NCI-H460 (cell line): ENCODE data around the gene SMIM3. TPM values are rescaled to one million over a fixed set of nuclear protein-coding genes. Genes with fewer than 3 reads are reported as not detected.
A peak's percentile ranks its signal among the peaks of the same experiment; 100 is the strongest.
"Not testable (repeated sequence)": the region's sequence is repeated elsewhere in the genome, so short reads cannot be mapped to it uniquely, and the experiment has no call there.

Source experiments
- DNase-seq: peaks from one replicate; pipeline ENCODE4 v3.0.0-alpha.2; 2016; ENCODE audit warnings: low read depth; ENCODE audit errors: extremely low read depth
- polyA plus RNA-seq: library from polyadenylated mRNA; depleted of rRNA; stranded (reverse); fragments of >200 nt; gene quantifications from 2 replicates; pipeline ENCODE4 v1.2.3, GENCODE V29; 2014; cell fraction: nucleus; rRNA removed
- total RNA-seq: library from RNA; depleted of rRNA; stranded (reverse); fragments of >200 nt; shearing (Covaris generic); gene quantifications from 2 replicates; pipeline ENCODE4 v1.2.3, GENCODE V29; 2014; rRNA removed

The SMIM3 gene, protein sequence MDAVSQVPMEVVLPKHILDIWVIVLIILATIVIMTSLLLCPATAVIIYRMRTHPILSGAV
- total RNA-seq, result 8.0 and 8.2 TPM in 2 replicates
- 1.1 and 1.9 TPM in 2 replicates for polyA plus RNA-seq

DNA sequence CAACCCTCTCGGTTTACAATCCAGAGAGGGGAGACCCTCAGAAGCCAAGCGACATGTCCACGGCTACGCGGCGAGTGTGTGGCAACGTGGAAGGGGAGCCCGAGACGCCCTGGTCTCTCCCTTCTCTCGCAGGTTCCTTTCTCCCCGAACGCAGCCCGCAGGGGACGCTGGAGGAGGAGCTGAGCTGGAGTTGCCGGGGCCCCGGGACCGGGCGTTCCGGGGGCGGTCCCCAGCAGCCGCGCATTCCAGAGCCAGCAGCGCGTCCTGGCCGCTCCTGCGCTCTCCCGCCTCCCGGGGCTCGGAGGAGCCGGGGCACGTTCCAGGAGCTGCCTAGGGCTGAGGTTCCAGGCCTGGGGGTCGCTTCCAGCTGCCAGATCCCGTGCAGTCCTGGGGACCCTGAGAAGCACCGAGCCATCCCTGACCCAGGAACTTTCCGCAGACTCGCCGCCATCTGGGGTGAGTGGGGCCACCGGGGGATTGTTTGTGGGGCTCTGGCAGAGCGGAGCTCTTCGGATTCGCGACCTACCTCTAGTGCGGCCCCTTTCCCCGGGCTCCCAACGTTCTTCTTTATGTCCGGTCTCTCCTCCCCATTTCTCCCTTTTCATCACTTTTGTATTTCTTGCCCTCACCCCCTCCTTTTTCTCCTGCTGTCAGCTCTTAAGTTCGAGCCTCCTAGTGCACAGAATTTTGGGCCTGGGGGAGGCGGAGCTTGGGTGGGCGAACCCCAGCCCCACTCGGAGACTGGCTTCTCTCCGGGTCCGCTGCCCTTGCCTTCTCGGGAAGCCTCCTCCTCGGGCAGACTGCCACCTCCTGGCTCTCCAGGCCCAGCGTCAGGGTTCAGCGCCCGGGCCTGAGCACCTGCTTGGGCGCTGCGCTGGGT lies at the start of gene SMIM3:
Gene SMIM3 (plus strand): TSS at position 241 of the 880 bp plus-strand sequence. CDS start 16,684 bp downstream, outside the sequence.
- peak; percentile 54 for DNase-seq

DNA sequence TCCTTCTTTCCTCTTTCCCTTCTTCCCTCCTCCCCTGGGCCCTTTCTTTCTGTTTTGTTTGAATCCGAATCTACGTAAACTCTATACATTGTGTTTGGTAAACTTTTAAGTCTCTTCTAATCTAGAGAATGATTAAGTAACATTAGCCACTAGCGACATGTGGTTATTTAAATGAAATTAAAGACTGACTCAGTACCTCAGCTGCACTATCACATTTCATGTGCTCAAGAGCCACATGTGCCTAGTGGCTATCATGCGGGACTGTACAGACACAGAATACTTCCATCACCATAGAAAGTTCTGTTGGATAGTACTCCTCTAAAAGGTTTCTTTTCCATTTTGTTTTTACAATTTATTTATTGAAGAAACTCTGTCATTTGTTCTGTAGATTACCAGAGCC lies 48.7 kb upstream of the SMIM3 start:
- DNase-seq, result no peak

DNA sequence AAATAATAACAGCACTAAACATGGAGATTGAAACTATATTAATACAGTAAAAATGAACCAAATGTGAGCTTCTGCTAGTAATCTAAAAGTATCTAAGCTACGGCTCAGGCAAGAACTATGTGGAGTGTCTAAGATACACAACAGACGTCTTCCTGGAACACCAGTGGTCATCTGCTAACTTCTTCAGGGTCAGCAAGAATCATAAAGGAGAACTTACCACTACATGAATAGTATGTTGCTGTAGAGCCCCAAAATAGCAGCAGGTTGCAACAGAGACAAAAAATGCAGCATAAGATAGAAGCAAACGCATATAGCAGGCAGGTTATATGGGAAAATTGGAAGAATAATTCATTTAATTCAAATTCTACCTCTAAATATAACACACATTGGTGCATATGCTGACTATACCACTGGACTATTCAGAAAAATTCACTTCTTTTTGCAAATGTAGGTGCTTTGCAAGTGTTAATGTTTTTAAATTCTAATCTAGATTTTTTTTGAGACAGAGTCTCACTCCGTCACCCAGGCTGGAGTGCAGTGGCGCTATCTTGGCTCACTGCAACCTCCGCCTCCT lies 46.8 kb upstream of the SMIM3 start:
- no peak for DNase-seq

DNA sequence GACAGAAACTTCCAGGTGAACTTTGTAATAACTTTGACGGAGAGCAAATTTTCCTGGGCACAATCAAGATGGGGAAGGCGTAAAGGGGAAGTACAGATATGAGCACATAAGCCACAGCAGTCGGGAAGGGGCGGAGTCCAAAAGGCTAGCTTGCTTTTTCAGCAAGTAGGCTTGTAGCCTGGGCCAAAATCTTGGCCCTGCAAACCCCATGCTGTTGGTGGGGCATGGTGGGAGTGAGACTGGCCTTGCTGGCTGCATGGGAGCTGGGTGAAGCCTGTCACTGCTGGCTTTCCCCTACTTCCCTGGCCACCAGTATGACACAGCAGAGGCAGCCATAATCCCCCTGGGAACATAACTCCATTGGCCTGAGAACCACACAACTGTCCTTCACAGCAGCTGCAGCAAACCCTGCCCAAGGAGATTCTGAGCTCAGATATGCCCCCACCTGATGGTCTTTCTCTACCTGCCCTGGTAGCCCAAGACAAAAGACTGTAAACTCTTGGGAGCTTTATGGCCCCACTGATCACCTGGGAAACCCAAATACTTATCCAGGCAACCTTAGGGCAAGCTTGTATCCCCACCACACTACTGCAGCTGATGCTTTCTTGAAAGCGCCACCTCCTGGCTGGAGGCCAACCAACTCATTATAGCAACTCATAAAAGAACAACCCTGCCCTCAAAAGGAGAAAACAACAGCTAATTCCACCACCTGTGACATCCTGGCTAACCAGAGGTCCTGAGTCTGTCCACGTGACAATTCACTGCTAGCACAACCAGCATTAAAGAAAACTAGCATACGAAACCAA lies 43.8 kb upstream of the SMIM3 start:
- DNase-seq, result no peak

DNA sequence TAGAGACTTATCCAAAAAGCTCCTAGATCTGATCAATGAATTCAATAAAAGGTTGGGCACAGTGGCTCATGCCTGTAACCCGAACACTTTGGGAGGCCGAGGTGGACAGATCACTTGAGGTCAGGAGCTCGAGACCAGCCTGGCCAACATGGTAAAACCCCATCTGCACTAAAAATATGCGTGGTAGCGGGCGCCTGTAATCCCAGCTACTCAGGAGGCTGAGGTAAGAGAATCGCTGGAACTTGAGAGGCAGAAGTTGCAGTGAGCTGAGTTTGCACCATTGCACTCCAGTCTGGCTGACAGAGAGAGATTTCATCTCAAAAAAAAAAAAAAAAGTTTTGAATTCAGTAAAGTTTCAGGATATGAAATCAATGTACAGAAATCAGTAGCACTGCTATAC lies 39.7 kb upstream of the SMIM3 start:
- no peak for DNase-seq

DNA sequence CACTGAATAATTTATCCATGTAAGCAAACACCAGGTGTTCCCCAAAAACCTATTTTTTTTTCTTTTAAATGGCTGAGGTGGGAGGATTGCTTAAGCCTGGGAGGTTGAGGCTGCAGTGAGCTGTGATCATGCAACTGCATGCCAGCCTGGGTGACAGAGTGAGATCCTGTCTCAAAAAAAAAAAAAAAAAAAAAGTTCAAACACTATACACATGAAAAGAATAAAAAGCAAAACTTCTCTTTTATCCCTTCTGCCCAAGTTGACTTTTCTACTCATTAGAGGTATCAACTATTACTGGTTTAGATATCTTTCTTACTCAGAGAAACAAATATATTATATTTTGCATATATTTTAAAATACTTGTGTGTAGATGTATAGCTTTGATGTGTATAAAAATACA lies 37.6 kb upstream of the SMIM3 start:
- DNase-seq, result no peak

DNA sequence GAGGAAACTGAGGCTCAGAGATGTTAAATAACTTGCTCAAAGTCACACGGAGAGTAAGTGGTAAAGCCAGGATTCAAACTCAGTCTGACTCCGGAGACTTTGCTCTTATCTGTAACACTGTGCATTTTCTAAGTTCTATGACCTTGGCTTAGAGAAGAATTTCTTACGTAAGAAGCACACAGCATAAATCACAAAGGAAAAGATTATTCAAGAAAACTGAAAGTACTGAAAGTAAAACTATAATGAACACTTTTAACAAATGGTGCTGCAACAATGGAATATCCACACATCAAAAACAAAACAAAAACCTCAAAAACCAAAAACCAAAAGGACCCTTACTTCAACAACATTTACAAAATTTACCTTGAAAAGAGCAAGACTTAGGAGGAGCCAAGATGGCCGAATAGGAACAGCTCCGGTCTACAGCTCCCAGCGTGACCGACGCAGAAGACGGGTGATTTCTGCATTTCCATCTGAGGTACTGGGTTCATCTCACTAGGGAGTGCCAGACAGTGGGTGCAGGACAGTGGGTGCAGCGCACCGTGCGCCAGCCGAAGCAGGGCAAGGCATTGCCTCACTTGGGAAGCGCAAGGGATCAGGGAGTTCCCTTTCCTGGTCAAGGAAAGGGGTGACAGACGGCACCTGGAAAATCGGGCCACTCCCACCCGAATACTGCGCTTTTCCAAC lies 36.0 kb upstream of the SMIM3 start:
- not testable (repeated sequence) for DNase-seq

DNA sequence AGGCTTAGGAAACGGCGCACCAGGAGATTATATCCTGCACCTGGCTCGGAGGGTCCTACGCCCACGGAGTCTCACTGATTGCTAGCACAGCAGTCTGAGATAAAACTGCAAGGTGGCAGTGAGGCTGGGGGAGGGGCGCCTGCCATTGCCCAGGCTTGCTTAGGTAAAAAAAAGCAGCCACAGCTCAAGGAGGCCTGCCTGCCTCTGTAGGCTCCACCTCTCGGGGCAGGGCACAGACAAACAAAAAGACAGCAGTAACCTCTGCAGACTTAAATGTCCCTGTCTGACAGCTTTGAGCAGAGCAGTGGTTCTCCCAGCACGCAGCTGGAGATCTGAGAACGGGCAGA lies 35.4 kb upstream of the SMIM3 start:
- DNase-seq, result not testable (repeated sequence)

DNA sequence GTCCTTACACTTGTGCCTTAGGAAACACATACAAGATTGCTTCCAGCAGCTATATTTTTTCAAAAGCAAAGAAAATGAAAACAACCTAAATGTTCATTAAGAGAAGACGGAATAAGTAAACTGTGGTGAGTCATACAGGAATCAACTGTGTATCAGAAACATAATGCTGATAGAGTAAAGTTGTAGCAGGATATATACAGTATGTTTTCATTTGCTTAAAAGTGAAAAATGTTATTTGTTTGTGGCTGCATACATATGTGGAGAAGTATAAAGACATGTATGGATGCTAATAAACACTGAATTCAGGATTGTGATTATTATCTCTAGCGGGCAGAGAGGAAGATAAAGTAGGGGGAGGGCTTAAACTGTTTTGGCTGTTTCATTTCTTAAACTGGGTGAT lies 28.1 kb upstream of the SMIM3 start:
- no peak for DNase-seq

DNA sequence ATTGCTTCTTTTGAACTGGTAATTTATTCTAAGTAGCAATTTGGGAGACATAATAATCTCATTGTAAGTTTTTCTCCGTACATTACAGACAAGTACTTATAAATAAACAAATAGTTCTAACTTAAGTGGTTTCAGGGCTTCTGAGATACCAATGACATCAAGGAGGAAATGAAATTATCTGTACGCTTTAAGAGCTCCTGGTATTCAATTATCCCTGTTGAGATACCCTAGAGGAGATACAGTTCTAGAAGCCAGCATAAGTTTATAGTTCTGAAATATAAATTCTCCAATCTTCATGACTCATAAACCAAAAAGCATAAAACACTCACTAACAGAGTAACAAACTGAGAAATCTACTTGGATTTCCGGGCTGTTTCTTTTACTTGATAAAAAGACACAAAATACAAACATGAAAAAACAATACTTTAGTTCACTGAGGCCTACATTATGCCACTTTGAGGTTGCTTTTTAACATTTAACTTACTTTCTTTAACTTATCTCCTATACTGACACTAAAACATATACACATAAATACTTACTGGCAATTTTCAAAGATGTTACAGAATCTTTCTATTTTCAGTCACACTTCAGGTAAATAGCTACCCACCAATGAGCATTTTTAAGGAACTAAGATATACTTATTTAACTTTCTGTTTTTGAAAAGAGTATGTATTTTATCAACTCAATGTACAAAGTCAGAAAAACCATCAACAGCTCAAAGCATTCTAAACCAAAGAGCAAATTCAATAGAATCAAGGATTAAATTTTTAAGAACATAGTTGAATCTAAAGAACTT lies 27.3 kb upstream of the SMIM3 start:
- no peak for DNase-seq

DNA sequence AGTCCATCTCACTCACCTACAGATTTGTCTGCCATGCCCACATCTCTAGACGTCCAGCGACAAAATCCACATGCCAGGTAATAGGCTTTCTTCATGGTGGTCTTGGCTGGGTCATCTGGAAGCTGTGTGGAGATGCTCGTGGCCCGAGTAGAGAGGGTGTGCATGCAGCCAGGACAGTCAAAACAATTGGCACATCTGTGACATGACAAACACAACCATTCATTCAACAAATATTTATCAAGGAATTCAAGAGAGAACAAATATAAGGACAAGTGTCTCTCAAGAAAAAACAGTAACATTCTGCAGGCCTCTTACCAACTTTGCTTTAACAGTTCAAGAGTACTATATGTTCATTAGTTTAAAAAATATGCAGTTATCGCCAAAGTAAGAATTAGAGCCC lies 25.1 kb upstream of the SMIM3 start:
- DNase-seq, result no peak

DNA sequence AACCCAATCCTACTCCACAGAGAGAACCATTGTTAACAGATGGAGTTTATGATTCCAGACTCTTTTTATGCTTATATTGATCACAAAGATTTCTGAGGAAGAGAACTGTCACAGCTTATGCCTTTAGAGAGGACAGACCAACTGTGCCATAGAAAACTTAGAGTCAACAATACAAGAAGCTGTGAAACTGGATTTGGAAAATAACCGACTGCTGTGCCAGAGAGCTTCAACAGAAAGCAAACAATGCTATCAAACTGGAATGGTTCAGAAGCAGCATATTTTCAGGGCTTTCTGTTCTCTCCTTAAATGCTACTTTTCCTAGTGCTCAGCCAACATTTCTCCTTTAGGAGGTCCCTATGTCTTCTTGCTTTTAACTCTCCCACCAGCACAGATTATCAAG lies 24.7 kb upstream of the SMIM3 start:
- DNase-seq, result no peak

DNA sequence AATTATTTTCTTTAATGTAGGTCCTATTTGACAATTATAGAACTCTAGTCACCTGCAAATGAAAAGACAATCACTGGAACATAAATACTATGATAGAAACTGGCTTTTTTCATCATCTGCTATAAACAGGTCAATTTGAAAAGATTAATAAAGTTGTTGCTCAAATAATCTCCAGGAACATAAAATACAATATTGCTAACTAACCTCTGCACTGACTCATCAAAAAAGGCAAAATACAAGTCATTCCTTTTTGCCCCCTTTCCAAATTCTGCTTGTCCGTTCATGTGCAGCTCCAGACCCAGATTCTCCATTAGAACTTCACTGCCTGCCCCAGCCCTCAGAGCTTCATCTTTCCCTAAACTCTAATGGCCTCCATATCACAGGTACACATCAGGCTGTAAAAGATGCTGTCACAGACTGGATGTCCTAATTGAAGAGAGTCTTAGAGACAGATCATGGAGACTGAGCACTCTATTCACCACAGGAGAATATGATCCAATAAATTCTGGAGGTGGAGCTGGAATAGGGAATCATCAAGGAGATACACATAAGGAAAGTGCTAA lies 21.4 kb upstream of the SMIM3 start:
- DNase-seq, result no peak

DNA sequence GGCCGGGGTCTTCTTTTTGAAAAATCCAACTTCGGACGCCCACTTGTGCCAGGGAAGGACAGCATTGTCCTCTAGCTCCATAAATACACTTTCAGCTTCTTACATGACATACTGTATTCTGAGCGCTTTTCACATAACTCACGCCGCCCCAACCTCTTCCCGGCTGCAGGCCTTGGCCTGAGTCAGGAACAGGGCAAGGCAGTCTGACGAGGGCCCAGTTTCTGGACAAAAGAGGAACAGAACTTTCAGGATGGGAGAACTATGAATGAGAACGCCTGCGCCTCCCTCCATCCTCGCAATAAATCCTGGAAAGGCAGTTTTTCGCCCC lies 20.4 kb upstream of the SMIM3 start:
- DNase-seq, result no peak

DNA sequence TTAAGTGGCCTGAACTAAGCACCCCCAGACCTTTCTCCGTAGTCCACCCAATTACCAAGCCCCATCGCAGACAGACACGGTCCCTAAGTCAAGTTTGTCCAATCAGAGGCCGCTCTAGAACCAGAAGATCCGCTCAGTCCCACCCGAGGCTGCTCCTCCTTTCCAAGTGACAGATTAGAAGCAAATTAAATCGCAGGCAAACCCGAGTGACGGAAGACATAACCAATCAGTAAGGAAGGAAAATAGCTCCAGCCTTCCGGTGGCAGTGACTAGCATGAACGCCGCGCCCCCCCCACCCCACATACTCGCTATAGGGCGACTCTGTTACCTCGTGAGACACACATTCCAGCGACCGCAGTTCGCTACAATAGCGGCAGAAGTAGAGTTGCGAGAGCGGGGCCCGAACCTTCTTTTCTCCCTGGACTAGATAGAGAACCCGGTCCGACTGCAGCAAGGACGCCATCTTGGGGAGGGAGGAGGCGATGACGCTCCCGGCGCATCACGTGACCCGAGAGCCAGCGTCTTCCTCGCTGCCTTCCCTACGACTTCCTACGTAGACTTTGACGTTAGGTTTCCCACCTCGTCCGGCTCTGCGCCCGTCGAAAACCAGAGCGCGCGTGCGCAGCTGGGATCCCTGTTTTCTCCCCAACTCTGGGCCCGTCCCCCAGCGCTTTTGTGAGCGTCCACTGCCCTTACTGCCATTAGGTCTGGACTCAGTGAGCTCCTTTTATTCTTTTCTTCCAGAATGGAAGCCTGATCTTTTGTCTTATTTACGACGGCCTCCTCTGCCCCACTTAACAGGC lies 19.8 kb upstream of the SMIM3 start, which contains the start of gene DCTN4:
Gene DCTN4 (minus strand): TSS at position 487 of the 803 bp plus-strand sequence. CDS start 24 bp downstream, at position 463.
- peak; percentile 99 for DNase-seq

DNA sequence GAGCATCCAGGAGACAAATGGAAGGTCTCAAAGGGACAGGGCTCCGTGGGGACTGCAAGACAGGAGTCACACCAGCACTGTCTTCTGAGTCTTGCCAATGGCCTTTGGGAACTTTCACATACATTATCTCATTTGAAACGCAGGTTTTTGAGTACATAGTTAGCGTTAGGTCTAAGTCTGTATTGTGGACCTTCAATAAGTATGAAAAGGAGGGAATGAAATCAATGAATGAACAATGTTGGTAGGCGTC lies 19.3 kb upstream of the SMIM3 start:
- DNase-seq, result no peak

DNA sequence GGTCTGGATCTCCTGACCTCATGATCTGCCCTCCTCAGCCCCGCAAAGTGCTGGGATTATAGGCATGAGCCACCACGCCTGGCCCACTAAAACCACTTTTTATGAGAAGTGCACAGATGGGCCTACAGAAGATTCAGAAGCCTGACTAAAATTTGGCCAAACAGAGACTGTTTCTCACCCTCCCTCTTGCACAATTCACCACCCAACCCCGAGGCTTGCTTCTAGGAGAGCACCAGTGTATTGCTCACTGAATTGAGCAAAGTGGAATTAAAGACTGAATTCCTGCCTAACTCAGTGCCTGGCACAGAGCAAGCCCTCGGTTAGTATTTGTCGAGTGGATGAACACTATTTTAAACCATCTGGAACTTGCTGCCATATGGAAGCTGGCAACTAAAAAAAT lies 16.3 kb upstream of the SMIM3 start:
- no peak for DNase-seq

DNA sequence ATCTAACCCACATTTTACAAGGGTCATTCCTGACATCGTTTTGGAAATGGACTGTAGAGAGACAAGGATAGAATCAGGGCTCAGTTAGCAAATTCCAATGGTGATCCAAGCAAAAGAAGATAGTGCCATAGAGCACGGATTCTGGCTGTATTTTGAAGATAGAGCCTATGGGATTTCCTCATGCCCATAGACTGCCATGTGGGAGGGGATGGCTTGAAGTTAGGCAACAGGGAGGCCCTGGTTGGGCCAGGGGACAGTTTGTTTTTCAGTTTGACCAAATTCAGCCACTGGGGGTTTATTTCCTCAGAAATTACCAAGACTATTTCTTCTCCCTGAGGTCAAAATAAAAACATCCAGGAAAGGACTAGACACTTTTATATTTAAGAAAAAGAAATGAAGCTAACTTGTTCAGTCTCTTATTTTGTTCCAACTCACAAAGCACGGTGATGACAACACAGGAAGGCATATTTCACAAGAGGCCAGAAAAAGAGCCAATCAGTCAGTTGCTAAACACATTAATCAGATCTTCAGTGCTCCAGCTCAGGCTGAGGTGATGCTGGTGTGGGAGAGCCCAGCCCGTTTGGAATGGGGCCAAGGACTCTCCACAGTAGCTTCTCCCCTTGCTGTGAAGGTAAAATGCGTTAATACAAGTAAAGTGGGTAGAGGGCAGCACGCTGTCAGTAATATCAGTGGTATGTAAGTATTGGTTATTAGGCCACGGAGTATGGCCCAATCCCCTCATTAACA lies 15.4 kb upstream of the SMIM3 start:
- DNase-seq, result peak; percentile 22
